AG09309 (cell line): ENCODE measurements around the gene METTL22.

Experiments used
- DNase-seq: peaks from one replicate; pipeline ENCODE4 v3.0.0-alpha.2; 2010; ENCODE audit warnings: low read depth
- H3K4me3 ChIP-seq: 2 replicates; pipeline ENCODE4 v1.5.1; 2011; ENCODE audit warnings: mild to moderate bottlenecking, low read depth, low read length, moderate library complexity; ENCODE audit not compliant: control insufficient read depth
- CTCF ChIP-seq: IDR thresholded peaks from 2 replicates; pipeline ENCODE4 v1.5.1; 2011; ENCODE audit warnings: mild to moderate bottlenecking, low read depth, low read length, inconsistent platforms; ENCODE audit not compliant: insufficient read depth, control insufficient read depth; ENCODE audit errors: missing control alignments

The METTL22 gene

GRCh38 chr16:8587065-8587464, 34.4 kb upstream of the METTL22 start:
- H3K4me3 ChIP-seq: no peak overlapping the region
- no peak for DNase-seq
- TF ChIP-seq CTCF: no peak

GRCh38 chr16:8588682-8589056, 32.8 kb upstream of the METTL22 start:
- no peak for DNase-seq
- TF ChIP-seq CTCF: no peak
- no peak overlapping the region for H3K4me3 ChIP-seq

- no peak for DNase-seq
- no peak overlapping the region for H3K4me3 ChIP-seq
- TF ChIP-seq CTCF: no peak
Observed at GRCh38 chr16:8589057-8589899, 32.2 kb upstream of the METTL22 start.

- H3K4me3 ChIP-seq: no peak within 1 kb of the TSS
- no peak for DNase-seq
- no peak for TF ChIP-seq CTCF
Observed at GRCh38 chr16:8589900-8590688, 31.4 kb upstream of the METTL22 start, which contains the start of gene TMEM114. TSS of gene TMEM114 (minus strand) at chr16:8590511. CDS start at chr16:8589838, 673 bp downstream.

GRCh38 chr16:8590811-8591210, 30.7 kb upstream of the METTL22 start:
- no peak for DNase-seq
- no peak overlapping the region for H3K4me3 ChIP-seq
- TF ChIP-seq CTCF: no peak

- DNase-seq: no peak
- no peak for TF ChIP-seq CTCF
- H3K4me3 ChIP-seq: no peak overlapping the region
Observed at GRCh38 chr16:8591451-8591850, 30.0 kb upstream of the METTL22 start.
